GM18873 (cell line): Measurements from ENCODE around the gene IFT22.
"Not testable (repeated sequence)": the region's sequence is repeated elsewhere in the genome, so short reads cannot be mapped to it uniquely, and the experiment has no call there.

Experiments
- ATAC-seq: cut with Tn5 transposase; IDR thresholded peaks from one replicate; pipeline ENCODE4 v1.9.1; 2021; ENCODE audit warnings: mild to moderate bottlenecking, moderate library complexity, moderate number of reproducible peaks; ENCODE audit not compliant: unreplicated experiment, low FRiP score

The IFT22 gene

DNA sequence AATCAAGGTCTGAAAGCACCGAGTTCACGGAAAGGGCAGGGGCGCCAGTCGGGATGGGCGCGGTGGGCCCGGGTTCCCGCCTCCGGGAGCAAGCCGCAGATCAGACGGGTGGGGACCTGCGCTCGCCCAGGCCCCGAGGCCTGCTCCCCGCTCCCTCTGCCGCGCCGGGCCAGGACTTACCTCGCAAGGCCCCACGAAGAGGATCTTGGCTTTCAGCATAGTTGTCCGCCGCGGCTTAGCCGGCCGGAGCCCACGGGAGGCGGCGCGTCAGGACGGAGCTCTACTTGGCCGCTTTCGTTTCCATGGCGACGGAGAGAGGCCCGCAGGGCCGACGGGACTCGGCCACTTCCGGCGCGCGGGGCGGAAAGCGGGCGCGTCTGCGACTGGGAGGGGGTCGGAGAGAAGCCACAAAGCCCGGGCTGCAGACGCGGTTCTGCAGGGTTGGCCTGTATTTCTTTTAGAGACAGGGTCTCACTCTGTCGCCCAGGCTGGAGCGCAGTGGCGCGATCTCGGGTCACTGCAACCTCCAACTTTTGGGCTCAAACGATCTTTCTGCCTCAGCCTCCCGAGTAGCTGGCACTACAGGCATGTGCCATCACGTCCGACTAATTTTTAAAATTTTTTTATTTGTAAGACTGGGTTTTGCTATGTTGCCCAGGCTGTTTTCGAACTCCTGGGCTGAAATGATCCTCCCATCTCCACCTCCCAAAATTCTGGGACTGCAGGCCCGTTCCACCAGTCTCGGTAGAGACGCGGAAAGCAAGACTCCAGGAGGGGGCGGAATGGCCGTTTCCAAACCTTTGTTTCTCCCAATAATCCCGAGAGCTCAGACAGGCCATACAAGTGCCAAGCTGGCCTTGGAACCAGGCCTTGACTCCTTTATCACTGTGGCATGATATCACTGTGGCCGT, at the start of gene IFT22:
Gene IFT22 (minus strand): TSS at position 322 of the 911 bp plus-strand sequence. CDS start 103 bp downstream, at position 219.
- ATAC-seq, result peak; percentile 65

DNA sequence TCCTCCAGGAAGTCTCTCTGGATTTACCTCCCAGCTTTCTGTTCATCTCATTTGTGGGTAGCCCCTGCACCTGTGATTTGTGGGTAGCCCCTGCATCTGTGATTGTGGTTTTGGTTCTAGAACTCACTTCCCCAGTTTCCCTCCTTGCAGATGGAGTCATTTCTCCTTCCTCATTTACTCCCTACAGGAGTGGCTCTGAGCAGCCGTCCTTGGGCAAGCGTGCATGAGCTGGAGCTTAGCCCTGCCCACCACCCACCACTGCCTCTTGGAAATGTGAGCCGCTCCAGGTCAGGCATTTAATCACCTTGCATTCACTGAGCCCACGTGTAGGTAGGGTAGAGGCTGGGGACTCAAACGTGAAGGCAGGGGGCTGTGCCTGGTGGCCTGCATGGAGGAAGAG, 49.2 kb upstream of the IFT22 start:
- no peak for ATAC-seq

DNA sequence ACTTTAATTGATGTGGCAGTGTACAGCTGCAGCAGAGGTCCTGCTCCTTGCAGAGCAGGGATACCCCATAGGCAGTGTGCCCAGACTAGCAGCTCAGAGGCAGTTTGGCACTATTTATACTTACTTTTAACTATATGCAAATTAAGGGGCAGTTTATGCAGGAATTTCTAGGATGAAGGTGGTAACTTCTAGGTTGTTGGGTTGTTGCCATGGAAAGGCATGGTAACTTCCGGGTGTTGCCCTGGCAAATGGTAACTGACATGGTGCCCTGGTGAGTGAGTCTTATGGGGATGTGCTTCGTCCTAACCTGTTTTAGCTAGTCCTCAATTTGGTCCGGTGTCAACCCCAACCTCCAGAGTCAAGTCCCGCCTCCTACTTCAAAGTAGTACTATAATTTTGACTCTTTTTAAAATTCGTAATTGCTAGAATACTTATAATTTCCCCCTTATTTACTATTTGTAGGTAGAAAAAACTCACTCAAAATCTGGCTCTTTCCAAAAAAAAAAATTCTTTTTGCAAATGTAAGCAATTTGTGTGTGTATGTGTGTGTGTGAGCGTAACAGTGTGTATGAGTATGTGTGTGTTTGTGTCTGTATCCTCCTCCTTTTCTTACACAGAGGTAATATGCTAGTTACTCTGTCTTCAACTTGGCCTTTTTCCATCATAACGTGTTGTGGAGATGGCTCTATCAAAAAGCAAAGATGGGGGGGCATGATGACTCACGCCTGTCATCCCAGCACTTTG, 47.0 kb upstream of the IFT22 start:
- ATAC-seq, result no peak

DNA sequence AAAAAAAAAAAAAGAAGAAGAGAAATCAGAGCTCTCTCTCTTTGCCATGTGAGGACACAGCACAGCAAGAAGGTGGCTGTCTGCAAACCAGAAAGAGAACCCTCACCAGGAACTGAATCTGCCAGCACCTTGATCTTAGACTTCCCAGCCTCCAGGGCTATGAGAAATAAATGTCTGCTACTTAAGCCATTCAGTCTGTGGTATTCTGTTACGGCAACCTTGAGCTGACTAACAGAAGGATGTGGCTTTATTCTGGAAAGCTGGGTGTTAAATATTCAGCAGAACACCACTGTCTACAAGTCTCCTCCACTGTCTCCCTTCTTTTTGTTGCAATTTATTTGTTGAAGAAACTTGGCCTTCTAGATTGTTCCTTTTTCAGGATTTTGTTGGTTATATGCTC, 46.1 kb upstream of the IFT22 start:
- no peak for ATAC-seq

DNA sequence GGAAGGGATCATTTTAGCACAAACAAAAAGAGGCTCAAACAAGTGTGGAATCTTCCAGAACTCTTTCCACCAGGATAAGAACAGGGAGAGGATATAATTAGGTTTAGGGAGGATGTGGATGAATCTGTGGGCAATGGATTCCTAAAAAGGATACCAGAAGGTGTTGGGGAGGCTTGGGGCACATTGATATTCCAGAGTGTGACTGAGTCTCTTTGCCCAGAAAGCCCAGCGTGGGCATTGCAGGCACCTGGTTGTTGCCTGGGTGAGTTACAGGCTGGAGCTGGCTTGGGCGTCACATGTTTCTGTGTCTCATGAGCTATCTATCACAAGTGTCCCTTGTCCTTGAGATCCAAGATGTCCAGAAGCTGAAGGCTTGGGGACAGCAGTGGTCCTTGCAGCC, 44.3 kb upstream of the IFT22 start:
- no peak for ATAC-seq

DNA sequence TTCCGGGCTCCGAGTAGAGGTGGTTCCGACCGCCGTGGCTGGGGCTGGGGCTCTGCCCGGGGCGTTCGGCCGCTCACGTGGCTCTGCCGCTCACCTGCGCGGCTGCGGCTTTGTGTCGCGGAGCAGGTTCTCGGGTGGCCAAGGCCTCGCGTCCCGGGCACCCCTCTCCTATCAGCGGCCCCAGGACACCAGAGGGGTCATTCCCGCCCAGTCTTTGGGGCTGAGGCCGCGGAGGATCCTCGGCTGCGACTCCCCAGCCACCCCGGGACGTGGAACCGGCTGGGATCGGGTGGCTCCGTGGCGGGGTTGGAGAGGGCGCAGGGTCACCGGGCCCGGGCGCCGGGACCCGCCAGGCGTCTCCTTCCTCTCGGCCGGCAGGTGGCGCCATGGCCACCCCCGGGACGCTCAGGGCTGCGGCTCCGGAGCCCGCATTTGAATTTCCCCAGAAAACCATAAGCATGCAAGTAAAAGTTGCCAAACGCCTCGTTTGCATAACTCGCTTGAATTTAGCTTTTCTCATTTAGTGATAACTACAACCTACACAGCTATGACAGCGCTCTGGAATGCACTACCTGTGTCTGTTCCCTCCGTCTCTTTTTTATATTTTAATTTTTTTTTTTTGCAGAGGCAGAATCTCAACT, 42.2 kb upstream of the IFT22 start:
- ATAC-seq, result no peak

DNA sequence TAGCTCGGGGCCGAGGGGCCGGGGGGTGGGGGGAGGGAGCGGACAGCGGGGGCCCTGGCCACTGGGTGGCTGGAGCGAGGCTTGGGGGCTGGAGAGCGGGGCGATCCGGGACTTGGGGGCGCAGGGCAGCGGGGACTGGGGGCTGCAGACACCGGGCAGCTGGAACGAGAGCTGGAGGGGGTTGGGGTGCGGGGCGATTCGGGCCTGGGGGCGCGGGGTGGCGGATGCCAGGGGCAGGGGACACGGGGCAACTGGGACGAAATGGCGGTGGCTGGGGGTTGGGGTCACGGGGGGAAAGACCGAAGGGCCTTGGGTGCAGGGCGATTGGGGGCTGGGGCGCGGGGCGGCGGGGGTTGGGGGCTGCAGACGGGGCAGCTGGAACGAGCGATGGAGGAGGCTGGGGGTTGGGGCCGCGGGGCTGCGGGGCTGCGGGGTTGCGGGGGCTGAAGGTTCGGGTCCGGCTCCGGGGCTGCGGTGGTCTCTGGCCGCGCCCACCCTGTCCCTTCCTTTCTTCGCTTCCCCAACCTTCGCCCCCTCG, 41.7 kb upstream of the IFT22 start:
- no peak for ATAC-seq

DNA sequence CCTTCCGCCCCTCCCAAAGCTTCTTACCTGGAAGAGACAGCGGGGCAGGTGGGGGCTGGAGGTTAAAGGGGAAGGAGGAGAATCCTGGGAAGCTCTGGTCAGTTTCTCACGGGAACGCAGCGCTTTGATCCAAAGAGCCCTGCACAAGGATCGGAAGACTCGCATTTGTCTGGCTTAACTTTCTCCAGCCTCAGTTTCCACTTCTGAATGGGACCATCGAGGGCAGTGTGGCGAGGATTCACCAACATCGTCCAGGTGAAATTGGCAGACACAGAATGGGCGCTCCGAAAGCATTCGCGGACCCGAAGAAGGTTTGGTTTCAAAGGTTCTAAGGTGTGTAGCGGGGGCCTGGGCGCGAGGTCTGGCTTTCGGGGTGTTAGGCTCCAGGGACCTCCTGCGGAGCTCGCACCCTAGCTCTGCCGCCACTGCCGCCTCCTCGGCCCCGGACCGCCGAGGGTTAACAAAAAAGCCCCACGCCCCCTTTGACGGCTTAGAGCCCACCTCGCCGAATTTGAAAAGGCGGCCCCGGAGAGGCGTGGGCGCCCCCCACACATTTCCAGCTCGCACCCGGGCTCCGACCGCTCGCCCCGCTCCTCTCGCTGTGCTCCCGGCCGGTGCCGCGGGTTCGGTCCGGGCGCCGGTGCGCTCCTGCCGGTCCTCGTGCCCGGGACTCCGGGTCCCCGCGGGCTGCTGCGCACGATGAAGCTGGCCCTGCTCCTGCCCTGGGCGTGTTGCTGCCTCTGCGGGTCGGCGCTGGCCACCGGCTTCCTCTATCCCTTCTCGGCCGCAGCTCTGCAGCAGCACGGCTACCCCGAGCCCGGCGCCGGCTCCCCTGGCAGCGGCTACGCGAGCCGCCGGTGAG, 41.0 kb upstream of the IFT22 start, which contains the start of gene COL26A1:
Gene COL26A1 (plus strand): TSS at position 542 of the 862 bp plus-strand sequence. CDS start 158 bp downstream, at position 700.
- ATAC-seq, result no peak

DNA sequence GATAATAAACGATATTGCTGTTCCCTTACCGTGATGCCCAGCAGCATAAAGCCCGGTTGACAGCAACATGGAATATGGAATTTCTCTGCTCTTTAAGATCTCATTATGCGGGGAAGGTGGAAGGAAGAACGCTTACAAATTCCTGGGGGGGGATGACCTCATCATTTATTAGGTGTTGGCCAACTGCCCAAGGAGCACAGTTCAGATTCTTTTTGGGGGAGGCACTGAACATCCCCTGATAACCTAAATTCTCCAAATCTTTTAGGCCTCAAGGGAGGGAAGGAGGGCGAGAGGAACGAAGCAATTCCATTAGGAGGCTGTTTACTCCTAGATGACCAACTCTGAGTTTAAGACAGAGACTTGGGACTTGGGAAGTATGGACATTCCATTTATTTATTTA, 35.8 kb upstream of the IFT22 start:
- no peak for ATAC-seq

DNA sequence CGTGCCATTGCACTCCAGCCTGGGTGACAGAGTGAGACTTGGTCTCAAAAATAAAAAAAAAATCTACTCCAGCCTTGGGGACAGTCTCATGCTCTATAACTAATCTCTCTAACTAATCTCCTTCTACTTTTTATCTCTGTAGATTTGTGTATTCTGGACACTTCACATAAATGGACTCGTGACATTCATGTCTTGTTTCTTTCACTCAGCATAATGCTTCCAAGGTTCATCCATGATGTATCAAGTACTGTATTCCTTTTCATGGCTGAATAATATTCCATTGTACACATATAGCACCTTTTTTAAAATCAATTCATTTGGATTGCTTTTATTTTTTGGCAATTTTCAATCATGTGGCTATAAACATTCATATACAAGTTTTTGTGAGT, 31.3 kb upstream of the IFT22 start:
- no peak for ATAC-seq

DNA sequence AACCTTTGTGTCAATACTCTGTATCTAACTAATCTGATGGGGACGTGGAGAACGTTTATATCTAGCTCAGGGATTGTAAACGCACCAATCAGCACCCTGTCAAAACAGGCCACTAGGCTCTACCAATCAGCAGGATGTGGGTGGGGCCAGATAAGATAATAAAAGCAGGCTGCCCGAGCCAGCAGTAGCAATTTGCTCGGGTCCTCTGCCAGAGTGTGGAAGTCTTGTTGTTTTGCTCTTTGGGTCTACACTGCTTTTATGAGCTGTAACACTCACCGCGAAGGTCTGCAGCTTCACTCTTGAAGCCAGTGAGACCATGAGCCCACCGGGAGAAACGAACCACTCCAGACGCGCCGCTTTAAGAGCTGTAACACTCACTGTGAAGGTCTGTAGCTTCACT, 27.7 kb upstream of the IFT22 start:
- not testable (repeated sequence) for ATAC-seq

DNA sequence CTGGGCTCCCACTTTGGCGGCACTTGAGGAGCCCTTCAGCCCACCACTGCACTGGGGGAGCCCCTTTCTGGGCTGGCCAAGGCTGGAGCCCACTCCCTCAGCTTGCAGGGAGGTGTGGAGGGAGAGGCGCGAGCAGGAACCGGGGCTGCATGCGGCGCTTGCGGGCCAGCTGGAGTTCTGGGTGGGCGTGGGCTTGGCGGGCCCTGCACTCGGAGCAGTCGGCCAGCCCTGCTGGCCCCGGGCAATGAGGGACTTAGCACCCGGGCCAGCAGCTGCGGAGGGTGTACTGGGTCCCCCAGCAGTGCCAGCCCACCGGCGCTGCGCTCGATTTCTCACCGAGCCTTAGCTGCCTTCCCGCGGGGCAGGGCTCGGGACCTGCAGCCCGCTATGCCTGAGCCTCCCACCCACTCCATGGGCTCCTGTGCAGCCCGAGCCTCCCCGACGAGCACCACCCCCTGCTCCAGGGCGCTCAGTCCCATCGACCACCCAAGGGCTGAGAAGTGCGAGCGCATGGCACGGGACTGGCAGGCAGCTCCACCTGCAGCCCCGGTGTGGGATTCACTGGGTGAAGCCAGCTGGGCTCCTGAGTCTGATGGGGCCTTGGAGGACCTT, 26.9 kb upstream of the IFT22 start:
- not testable (repeated sequence) for ATAC-seq

DNA sequence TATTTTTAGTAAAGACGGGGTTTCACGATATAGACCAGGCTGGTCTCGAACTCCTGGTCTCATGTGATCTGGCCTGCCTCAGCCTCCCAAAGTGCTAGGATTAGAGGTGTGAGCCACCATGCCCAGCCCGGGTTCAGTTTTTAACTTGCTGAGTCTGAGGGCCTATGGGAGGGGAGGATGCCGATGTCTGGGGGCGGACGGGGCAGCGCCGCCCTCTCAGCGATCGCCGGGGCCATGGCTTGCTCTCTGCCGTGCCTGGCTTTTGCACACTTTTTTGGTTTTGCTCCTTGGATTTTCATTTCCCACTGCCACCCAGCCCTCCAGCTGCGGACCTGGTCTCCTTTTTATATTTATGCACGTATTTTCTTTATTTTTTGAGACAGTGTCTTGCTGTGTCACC, 25.9 kb upstream of the IFT22 start:
- no peak for ATAC-seq

DNA sequence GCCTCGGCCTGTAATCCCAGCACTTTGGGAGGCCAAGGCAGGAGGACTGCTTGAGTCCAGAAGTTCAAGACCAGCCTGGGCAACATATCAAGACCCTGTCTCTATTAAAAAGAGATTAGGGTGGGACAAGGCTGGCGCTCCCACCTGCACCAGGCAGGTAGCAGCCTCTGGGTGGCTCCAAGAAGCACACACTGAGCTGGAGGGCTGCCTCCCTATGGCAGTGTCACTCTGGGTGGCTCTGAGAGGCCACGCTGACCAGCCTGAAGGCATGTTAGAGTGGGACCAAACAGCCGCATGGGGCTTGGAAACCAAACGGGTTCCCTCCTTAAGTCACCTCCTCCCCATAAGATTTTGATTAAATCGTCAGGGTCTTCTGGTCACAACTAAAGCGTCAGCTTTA, 21.3 kb upstream of the IFT22 start:
- ATAC-seq, result no peak

DNA sequence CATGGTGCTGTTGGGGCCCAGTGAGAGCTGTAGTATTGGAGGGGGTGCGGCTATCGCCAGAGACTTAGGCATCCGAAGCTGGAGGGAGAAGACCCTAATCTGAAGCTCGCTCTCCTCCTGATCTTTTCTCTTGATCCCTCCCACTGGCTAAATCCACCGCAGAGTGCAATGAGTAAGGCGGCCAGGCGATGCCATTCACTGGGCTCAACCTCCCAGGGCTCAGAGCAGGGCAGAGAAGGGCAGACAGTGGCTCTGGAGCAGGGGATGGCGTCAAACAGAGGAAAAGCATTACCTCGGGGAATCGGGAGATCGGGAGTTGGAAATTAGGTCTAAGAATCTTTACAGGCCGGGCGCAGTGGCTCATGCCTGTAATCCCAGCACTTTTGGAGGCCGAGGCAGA, 18.8 kb upstream of the IFT22 start:
- ATAC-seq, result no peak

DNA sequence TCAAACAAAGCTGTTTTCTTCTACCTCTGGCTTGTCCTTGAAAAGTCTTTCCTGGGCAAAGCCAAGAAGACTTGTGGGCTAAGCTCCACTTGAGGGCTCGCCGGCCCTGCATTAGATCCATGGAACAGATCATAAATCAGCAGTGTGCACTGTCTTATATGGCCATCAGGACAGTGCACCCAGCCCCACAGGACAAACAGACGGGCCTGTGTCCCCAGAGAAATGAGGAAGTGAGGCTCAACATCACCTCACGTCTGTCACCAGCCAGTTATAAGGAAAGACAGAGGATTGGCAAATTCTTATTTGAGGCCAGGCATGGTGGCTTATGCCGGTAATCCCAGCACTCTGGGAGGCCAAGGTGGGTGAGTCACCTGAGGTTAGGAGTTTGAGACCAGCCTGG, 12.3 kb upstream of the IFT22 start:
- ATAC-seq, result no peak

DNA sequence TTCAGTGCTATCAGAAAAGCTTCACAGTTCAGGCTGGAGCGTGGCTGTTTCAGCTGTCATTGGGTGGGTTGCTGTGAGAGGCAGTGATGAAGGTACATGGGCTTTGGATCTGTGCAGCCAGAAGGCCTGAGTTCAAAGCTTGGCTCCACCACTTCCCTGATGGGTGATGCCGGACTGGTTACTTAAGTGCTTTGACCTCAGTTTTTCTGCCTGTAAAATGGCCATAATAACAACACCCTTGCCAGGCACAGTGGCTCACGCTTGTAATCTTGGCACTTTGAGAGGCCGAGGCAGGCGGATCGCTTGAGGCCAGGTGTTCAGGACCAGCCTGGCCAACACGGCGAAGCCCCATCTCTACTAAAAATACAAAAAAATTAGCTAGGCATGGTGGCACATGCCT, 10.4 kb upstream of the IFT22 start:
- ATAC-seq, result no peak

DNA sequence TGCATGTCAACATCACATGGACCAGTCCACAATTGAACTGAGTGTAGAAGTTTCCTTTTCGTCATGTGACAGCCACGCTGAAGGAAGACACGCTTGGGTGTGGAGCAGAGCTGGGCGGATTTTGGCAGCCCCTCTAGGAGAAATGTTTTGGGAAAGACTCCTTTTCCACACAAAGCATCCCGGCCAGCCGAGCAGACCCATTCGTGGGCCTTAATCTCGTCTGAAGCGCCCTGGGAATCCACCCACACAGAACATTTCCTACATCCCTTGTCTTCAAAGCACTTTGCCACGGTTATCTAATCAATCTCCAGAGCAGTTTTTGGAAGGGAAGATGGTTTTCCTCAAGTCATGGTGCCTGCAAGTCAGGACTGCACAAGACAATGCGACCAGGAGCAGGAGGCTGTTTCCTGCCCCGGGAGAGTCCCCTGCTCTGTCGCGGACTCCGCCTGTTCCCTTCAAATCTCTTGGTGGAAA, 8.4 kb upstream of the IFT22 start:
- ATAC-seq, result no peak

DNA sequence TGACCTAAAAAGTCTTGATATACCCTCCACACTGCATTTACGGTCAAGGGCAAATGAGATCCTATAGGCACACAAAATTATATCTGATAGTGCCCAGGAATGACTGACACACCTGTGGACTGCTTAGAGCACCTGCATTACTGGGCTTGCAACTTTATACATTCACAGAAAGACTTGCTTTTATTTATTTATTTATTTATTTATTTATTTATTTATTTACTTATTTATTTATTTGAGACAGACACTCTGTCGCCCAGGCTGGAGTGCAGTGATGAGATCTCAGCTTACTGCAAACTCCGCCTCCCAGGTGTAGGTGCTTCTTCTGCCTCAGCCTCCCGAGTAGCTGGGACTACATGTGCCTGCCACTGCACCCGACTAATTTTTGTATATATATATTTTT, 6.5 kb upstream of the IFT22 start:
- no peak for ATAC-seq
